Measurements from ENCODE around the gene PNKP.

PNKP gene

DNA sequence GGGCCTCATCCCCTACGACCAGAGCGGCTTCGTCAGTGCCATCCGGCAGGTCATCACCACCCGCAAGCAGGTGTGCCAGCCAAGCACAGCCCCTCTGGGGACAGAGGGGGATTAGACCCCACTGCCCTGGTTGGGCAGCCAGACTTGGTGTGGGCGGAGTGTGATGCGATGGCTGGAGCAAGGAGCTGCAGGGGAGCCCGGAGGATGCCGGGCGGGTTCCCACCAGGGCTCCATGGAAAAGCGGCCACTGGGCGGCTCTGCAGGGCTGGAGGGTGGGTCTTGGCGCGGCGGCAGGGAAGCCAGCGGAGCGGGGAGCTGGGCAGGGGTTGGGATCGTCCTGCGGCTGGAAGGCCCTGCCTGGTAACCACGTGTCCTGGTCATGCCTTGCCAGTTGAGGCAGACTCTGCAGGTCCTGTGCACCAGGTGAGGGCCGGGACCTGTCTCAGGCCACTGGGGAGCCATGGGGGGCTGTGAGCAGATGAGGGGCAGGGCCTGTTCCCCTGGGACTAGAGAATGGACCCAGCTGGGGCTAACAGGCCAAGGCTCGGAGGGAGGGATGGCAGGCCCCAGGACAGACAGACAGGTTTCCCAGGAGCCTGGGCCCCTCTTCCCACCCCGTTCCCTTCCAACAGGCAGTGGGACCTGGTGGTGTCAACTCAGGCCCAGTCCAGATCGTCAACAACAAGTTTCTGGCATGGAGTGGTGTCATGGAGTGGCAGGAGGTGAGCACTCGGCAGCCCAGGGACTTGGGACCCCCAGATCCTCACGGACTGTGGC is 10.1 kb downstream of the PNKP start:
- DNase-seq, result no peak

DNA sequence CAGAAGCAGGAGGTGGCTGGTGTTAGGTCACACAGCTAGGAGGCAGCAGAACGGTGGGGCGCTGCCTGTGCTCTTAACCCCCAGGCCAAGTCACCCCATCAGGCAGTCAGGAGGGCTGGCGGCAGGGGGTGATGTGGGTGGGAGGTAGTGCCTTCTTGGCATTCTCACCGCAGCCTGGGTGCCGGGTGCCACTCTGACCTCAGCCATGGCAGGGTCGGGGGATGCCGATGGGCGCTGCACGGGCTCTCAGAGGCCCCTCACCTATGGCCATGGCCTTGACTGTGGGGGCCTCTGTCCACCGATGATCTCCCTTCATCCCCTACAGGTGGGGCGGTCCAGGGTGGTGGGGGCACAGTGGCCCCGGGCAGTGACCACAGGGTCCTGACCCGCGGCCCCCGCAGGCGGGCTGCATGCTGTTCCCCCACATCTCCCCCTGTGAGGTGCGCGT is 10.8 kb downstream of the PNKP start:
- DNase-seq, result no peak

DNA sequence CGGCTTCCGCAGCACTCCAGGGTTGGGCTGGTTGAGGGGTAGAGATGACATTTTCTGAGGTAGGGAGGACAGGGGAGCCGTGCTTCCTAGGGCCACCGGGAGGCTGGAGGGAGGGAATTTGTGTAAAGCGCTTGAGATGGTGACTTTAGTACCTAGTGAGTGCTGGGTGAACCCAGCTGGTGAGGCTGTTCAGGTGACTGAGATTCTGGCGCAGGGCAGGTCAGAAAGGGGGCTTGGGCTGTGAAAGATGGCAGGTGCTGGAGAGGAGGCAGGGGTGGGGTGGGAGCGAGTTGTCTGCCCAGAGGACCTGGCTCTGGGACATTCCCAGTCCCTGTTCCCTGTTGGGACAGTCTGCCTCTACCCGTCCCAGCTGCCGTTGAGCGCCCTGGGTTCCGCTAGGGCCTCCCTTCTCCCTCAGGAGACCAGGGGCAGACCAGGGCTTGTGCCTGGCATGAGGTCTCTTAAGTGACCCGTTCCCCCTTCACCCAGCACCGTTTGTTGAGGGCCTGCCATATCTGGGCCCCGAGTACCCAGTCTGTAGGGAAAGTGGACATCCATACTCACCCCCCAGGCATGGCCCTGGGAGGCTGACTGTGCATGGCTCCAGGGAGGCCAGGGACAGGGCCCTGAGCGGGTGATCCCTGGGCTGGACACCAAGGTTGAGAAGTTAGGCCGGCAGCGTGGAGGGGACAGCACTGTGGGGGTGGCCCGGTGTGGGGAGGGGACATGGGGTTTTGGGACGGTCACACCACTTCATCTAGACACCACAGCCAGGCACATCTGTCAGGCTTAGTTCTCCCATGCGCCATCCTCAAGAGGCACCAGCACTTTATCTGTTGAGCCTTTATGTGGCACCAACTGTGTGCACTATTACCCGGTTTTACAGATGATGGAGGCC is 11.5 kb downstream of the PNKP start:
- DNase-seq, result no peak

DNA sequence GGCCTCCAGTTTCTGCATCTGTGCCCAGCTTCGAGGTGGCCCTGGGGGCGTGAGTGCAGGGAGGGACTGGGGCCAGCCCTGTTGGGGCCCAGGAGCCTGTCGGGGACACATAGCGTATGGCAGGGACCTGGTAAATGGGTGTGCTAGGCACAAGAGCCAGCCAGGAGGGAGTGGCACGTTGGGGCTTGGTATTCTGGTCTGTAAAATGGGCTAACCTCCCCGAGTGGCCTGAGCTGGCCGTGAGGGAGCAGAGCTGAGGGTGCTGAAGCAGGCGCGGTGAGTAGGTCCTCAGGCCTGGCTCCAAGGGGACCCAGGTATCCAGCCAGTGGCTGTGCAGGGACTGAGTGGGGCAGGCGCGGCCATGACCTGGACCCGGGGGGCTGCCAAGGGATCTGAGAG is 12.1 kb downstream of the PNKP start:
- DNase-seq, result no peak

DNA sequence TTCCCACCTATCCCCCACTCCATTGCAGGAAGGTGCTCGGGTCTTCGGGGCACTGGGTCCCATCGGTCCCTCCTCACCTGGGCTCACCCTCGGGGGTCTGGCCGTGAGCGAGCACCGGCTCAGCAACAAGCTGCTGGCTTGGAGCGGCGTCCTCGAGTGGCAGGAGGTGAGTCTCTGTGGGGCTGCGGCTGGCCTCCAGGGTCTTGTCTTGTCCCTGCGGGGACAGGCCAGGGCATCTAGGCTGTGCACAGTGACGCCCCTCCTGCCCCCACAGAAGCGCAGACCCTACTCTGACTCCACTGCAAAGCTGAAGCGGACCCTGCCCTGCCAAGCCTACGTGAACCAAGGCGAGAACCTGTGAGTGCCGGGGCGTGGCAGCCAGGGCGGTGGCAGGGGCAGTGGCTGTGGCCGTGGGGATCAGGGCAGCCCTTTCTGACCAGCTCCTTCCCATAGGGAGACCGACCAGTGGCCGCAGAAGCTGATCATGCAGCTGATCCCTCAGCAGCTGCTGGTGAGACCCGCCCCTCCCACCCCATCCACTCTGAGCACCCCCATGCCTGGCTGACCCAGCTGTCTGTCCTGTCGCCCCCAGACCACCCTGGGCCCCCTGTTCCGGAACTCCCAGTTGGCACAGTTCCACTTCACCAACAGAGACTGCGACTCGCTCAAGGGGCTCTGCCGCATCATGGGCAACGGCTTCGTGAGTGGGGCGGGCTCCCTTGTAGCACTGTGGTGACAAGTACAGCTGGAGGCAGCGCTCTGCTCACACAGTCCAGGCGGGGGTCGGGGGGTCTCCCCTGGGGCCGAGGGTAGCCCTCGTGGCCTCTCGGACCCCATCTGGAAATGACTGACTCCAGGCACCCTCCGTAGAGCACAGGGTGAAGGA is 12.8 kb downstream of the PNKP start:
- no peak for DNase-seq

DNA sequence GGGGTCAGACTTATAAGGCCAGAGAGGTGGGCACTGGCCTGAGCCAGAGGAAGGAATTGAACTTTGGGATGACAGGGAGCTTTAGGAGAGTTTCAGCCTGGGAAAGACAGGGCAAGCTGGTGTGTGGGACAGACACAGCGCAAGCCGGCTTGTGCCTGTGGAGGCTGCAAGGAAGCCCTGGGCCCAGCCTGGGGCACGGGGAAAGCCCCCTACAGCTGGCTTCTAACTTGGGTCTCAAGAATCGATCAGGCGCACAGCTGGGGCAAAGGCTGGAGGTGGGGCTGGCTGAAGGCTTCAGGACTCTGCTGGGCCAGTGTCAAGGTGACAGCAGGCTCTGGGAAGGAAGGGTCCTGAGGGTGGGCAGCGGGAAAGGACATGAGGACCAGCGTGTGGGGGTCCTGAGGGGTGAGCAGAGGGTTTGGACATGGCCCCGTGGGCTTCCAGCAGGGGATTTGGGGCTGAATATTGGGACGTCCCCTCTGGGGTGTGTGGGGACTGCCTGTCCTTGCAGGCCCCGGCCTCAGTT is 13.5 kb downstream of the PNKP start:
- DNase-seq, result no peak

DNA sequence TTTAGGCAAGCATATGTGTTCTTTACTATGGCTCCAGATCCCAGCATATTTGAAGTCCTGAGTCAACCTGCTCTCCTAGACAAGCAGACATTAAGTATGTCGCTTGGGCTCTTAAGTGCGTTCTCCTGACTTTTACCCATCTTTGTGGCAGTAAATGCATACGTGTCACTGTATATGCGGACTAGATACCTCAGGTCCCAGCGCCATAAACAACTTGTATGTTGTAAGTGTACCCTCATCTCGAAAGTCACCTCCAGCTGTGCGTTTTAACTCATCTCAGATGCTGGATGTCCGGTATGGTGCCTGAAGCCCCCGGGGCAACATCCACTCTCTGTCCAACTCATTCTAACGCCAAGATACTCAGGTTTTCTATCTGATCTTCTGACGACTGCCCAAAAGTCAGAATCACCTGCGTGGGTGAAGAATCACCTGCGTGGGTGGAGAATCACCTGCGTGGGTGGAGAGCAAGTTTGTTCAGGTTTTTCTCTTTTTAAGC is 14.7 kb downstream of the PNKP start:
- no peak for DNase-seq

DNA sequence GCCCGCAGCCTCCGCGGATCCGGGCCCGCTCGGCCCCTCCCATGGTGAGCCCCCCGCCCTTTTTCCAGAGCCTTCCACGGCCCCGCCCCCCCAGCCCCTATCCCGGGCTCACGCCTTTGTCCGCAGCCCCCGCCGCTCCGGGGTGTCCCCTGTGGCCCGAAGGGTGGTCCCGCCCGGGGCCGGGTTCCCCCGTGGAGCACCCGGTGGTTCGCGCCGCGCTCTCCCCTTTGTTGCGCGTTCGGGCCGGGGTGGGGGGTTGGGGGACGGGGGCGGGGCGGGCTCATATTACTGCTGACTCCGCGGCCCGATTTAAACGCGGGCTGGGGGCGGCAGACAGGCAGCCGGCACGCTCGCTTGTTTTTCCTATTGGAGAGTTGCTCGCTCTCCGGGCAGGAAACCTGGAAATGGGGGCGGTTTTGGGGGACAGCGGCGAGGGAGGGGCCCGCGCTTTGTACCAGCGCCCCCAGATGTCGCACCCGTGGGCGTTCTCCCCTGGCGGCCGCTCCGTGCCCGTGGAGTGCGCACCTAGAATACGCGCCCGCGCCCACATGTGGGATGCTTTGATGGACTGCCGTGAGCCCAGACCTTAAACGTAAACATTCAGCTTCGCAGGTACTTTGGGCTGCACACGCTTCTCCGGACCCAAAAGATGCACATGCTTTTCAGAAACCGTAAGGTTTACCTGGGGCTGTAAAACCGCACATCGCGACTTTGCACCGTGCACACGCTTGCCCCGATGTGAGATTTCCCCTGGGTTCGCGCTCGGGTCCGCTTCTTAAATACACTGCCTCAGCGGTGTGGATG is 15.7 kb downstream of the PNKP start:
- DNase-seq, result no peak

DNA sequence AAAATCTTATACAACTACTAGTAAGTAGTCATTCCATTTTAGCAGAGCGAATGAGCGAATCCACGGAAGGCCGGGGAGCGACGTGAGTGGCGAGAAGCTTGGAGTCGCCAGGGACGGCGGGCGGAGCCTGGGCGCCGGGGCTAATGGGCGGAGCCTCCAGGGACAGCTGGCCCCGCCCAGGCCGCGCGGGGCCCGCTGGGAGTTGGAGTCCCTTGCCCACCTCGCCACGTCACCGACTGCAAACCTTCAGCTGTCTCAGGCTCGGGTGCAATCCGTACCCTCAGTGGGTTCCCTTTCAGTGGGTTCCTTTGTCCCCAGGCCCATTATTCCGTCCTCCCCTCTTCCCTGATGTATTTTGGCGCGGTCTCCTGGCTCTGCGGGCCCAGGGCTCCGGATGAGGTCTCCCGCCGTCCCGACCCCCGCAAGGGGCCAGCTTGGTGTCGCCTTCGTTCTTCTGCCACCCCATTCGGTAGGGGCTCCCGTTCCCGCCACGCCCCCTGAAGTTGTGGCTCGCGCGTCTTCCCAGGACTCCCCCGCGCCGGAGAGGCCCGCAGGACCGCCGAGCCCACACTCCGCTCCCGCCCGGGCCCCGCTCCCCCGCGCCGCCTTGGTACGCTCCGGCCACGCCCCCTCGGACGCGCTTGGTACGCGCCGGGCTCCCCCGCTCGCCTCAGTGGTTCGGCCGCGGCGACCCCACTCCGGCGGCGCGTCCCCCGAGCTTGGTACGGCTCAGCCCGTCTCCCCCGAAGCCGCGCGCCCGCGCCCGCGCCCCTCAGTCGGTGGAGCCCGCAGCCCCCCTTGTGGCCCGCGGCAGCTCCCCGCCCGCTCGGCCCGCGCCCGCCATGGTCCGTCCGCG is 16.7 kb downstream of the PNKP start, which contains the start of gene PTOV1:
Gene PTOV1 (plus strand): TSS at position 673 of the 856 bp plus-strand sequence.
- peak; percentile 82 for DNase-seq

DNA sequence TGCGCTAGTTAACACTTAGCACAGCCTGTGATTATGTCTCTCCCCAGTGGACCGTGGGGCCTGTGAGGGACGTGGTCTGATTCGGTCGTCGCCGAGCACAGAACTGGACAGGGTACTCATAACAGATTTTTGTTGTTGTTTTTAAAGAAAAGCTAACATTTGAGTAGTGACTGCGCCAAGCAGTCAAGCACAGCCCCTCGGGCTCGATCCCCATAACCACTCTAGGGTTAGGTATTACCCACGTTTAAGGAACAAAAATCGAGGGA is 17.2 kb downstream of the PNKP start:
- DNase-seq, result no peak

DNA sequence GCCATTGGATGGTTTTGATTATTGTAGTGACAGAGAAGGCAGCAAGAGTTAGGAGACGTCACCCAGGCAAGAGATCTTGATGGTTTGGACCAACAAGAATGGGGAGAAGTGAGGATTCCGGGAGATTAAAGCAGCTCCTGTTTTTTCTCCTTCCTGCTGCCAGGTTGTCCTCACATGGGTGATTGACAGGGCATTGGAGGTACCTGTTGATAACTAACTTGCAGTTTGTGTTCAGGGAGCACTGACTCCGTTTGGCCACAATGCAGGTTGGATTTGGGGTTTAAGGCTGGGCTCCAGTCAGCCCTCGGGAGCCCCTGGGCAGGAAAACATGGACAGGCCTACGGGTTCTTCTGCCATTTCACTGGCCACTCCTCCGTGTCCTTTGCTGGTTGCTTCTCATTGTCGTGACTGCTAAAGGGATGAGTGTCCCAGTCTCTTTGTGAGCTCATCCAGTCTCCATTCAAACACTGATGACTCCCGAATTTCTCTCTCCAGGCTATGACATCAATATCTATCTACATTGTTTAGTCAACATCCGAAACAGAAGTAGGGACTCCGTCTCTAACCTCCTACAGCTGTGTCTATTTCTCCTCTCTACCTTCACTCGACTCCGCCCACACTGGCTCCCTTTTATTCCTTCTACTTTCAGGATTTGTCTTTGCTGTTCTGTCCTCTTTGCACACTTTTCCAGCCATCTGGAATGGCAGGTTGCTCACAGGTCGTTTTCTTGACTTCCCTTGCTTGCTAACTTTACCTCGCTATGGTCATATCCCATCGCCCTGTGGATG is 17.7 kb downstream of the PNKP start:
- DNase-seq, result no peak

DNA sequence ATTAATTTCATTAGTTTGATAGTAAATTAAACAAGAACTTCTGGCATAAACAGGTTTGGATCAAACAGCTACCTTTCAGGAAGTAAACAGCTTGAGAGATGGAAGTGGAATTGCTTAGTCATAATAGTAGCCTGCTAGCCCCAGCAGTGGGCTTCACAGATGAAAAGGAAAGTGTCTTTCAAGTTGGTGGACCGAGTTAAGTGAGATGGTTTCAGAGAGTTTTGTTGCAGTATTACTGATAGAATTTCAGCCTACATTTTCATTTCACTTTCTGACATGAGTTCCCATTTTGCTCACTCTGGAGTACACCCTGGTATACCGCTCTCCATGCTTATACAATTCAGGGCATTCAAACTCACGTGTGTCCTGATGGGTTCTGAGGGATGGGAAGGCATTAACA is 18.4 kb downstream of the PNKP start:
- no peak for DNase-seq

DNA sequence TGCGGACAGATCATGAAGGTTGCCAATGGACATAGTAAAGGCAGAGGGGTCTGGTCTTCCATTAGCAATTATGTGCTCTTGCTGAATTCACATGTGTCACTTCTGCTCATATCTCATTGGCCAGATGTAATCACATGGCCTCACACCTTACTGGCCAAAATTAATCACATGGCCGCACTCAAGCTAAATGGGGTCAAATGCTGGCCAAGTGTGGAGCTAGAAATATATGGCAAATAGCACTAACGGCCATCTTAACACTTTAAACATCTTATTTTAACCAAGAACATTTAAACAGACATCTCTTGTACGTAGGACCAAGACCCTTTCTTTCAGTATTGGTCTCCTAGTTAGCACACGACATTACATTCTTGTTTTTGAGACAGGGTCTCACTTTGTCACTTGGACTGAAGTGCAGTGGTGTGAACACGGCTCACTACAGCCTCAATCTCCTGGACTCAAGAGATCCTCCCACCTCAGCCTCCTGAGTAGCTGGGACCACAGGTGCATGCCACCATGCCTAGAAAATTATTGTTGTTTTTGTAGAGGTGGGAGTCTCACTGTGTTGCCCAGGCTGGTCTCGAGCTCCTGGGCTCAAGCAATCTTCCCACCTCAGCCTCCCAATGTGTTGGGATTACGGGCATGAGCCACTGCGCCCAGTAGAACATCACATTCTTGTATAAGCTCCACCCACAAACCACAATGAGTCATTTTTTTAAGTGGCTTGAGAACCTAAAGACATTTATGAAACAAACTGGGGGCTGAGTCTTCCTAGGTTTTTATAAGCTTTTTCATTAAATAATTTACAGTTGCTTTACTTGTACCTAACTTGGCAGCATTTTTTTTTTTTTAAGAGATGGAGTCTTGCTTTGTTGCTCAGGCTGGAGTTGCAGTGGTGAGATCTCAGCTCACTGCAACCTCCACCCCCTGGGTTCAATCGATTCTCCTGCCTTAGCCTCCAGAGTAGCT is 19.4 kb downstream of the PNKP start:
- DNase-seq, result no peak

DNA sequence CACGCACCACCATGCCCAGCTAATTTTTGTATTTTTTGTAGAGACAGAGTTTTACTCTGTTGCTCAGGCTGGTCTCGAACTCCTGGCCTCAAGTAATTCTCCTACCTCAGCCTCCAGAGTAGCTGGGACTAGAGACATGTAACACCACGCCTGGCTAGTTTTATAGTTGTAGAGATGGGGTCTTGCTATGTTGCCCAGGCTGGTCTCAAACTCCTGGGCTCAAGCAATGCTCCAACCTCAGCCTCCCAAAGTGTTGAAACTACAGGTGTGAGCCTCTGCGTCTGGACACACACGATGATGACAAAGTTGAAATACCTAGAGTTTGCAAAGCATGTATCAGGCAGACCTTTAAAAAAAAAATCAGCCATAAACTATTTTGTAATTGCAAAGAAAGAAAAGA is 21.0 kb downstream of the PNKP start:
- DNase-seq, result no peak

DNA sequence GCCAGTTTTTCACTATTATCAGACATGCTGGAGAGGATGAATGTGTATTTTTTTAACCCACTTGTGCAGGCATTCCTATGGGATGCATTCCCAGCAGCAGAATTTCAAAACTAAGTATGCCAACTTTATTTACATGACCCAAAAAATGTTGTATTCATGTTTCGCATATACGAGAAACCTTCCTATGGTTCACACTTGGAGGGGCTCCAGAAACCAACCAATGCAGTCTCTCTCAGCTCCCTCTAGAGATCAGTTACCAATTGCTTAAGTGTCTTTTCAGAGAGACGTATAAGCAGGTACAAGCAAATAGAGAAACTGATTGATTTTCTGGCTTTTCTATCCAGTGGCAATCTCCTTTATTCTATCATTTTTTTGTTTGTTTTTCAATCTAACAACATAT is 22.0 kb downstream of the PNKP start:
- DNase-seq, result no peak

DNA sequence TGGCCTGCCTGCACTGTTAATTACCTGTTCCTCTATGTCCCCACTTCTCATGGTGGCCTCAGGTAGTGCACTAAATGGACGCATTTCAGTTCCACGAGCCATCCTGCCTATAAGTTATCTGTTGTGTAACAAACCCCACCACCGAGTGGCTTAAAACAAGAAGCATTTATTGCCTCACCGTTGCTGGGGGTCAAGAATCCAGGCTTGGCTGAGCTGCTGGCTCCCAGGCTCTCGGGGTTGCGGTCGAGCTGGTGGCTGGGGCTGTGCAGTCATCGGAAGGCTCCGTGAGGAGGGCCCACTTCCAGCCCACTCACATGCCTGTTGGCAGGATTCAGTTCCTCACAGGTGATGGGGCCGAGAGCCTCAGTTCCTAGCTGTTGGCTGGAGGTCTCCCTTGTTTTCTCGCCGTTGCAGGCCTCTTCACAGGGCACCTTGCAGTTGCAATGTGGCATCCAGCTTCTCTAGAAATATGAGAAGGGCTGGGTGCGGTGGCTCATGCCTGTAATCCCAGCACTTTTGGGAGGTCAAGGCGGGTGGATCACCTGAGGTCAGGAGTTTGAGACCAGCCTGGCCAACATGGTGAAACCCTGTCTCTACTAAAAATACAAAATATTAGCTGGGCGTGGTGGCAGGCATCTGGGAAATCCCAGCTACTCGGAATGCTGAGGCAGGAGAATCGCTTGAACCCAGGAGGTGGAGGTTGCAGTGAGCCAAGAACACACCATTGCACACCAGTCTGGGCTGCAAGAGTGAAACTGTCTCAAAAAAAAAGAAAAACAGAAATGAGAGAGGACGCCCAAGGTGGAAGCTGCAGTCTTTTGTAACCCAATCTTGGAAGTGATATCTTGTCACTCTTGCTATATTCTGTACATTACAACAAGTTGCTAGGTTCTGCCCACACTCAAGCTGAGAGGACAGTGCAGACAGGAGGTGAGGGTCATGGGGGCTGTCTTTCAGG is 23.0 kb downstream of the PNKP start:
- DNase-seq, result no peak

DNA sequence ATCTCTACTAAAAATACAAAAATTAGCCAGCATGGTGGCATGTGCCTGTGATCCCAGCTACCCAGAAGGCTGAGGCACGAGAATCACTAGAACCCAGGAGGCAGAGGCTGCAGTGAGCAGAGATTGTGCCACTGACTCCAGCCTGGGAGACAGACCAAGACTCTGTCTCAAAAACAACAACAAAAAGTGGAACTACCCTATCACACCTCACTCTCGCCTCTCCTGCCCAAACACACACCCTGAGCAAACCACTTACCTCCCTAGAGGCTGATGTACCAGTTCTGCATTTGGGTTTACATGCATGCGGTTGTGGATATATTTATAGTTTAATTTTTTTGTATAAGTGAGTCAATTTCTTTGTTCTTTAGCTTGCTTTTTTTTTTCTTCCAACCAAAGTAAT is 24.1 kb downstream of the PNKP start:
- no peak for DNase-seq

Data from NCI-H526 treated with DMSO at 0.1 percent for 48 hours (cell line).